HTR-8/SVneo (cell line): ENCODE results near the gene MOSPD2.

Experiments
- DNase-seq: peaks from one replicate; pipeline ENCODE4 v3.0.0; 2011; ENCODE audit warnings: low spot score, mixed read lengths; ENCODE audit not compliant: insufficient read length
- FAIRE-seq: peaks from 2 replicates; lab custom pipeline; 2011; peaks lifted over from hg19 to GRCh38; lab: Jason Lieb, UNC

The MOSPD2 gene

GRCh38 chrX:14963447-14964236, 90.4 kb downstream of the MOSPD2 start:
- FAIRE-seq: peak; percentile 13
- peak; percentile 34 for DNase-seq

DNA sequence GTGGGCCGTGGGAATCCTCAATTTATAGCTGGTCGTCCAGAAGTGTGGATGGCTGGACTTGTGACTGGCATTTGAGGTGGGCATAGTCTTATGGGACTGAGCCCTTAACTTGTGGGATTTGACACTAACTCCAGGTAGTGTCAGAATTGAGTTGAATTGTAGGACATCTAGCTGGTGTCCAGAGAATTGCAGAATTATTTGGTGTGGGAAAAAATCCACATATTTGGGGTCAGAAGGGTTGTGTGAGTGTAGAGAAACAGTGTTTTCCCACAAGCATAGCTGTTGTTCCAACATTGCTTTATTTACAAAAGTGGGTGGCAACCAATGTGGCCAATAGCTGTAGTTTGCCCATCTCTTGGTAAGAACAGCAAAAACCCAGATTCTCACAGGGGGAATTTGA, 91.3 kb downstream of the MOSPD2 start:
- DNase-seq: no peak
- FAIRE-seq: no peak
